ENCODE data around the gene RTF1.

DNA sequence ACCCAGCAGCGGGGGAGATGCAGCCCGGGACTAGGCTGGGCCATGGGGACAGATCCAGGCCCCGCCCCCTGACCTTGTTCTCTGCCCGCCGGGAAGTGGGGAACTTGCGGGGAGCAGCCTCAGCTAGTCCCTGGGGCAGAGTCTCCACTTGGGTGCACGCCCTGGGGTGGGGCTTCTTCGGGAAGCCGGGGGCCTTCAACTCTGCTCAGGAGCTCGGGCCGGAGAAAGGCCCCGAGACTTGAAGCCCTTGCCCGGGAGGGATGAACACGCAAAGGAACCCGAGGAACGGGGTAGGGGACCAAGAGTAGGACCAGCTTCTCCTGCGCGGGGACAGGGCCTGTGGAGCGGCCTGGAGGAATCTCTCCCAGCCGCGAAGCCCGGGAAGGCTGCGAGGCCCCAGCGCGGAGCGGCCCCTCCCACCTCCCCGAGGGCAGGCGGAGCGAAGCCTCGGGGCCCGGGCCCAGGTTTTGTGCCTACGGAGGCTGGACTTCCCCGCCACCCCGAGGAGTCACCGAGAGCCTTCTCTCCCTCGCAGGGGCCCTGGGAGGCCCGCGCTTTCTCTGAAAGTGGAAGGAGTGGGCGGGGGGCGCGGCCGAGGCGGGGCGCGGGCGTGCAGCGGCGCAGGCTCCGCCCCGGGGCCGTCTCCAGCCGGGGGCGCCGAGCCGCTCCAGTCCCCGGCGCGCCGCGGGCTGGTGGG lies 76.5 kb downstream of the RTF1 start, which contains the start of gene ITPKA:
- TF ChIP-seq, protein P1, sequence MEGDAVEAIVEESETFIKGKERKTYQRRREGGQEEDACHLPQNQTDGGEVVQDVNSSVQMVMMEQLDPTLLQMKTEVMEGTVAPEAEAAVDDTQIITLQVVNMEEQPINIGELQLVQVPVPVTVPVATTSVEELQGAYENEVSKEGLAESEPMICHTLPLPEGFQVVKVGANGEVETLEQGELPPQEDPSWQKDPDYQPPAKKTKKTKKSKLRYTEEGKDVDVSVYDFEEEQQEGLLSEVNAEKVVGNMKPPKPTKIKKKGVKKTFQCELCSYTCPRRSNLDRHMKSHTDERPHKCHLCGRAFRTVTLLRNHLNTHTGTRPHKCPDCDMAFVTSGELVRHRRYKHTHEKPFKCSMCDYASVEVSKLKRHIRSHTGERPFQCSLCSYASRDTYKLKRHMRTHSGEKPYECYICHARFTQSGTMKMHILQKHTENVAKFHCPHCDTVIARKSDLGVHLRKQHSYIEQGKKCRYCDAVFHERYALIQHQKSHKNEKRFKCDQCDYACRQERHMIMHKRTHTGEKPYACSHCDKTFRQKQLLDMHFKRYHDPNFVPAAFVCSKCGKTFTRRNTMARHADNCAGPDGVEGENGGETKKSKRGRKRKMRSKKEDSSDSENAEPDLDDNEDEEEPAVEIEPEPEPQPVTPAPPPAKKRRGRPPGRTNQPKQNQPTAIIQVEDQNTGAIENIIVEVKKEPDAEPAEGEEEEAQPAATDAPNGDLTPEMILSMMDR (conservative IDR thresholded peaks at IDR 0.05; ENCODE audit: low read depth, low read length): no peak
- TF ChIP-seq EZH2 (IDR thresholded peaks at IDR 0.05; ENCODE audit: borderline replicate concordance, low read depth, low read length, poor library complexity, severe bottlenecking): no peak

Measured in A673 (cell line).